Neural crest cell (in vitro differentiated cells): Measurements from ENCODE around the gene HDAC4. TPM values are rescaled to one million over a fixed set of nuclear protein-coding genes. Genes with fewer than 3 reads are reported as not detected.

Source experiments
- DNase-seq: peaks from one replicate; pipeline ENCODE4 v3.0.0; 2021; ENCODE audit warnings: low read depth, mixed read lengths, low spot score
- H3K27ac Mint-ChIP-seq: one replicate; pipeline ENCODE4 v1.8.0; 2021; ENCODE audit warnings: mild to moderate bottlenecking, mixed read lengths; ENCODE audit not compliant: unreplicated experiment
- H3K27me3 Mint-ChIP-seq: 2 replicates; pipeline ENCODE4 v1.8.0; 2021; ENCODE audit warnings: low read depth, mild to moderate bottlenecking, mixed read lengths
- H3K36me3 Mint-ChIP-seq: 2 replicates; pipeline ENCODE4 v1.8.0; 2021; ENCODE audit warnings: low read depth, mild to moderate bottlenecking, mixed read lengths
- H3K4me1 Mint-ChIP-seq: 2 replicates; pipeline ENCODE4 v1.8.0; 2021; ENCODE audit warnings: mixed read lengths
- H3K4me3 Mint-ChIP-seq: one replicate; pipeline ENCODE4 v1.8.0; 2021; ENCODE audit warnings: mild to moderate bottlenecking, mixed read lengths
- H3K9me3 Mint-ChIP-seq: 2 replicates; pipeline ENCODE4 v1.8.0; 2021; ENCODE audit warnings: mixed read lengths
- total RNA-seq: library from RNA; stranded (reverse); gene quantifications from 2 replicates; pipeline ENCODE4 v1.2.1, GENCODE V29; 2021
- TF ChIP-seq, protein P1 (sequence below): fragments of 200-600 bp; sonication (generic); conservative IDR thresholded peaks from 2 replicates; pipeline ENCODE4 v1.5.0; 2021; ENCODE audit warnings: antibody characterized with exemption, mild to moderate bottlenecking

The HDAC4 gene
- total RNA-seq, 1 donor from 2014 or later, result 52.1 TPM

- peaks cover 58% of the 10 kb centered on the region for H3K4me1 Mint-ChIP-seq
- peaks cover 6% of the 10 kb centered on the region for H3K36me3 Mint-ChIP-seq
- DNase-seq, result no peak
- H3K27me3 Mint-ChIP-seq, result no peaks in the 10 kb centered on the region
- no peak overlapping the region for H3K4me3 Mint-ChIP-seq
- TF ChIP-seq, protein P1, sequence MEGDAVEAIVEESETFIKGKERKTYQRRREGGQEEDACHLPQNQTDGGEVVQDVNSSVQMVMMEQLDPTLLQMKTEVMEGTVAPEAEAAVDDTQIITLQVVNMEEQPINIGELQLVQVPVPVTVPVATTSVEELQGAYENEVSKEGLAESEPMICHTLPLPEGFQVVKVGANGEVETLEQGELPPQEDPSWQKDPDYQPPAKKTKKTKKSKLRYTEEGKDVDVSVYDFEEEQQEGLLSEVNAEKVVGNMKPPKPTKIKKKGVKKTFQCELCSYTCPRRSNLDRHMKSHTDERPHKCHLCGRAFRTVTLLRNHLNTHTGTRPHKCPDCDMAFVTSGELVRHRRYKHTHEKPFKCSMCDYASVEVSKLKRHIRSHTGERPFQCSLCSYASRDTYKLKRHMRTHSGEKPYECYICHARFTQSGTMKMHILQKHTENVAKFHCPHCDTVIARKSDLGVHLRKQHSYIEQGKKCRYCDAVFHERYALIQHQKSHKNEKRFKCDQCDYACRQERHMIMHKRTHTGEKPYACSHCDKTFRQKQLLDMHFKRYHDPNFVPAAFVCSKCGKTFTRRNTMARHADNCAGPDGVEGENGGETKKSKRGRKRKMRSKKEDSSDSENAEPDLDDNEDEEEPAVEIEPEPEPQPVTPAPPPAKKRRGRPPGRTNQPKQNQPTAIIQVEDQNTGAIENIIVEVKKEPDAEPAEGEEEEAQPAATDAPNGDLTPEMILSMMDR, result no peak
- H3K27ac Mint-ChIP-seq, result peak overlapping the region; percentile 63
- peaks cover 2% of the 10 kb centered on the region for H3K9me3 Mint-ChIP-seq
Observed at GRCh38 chr2:239241431-239241960, 159.3 kb downstream of the HDAC4 start.

- Mint-ChIP-seq H3K27me3 (no peaks in the 10 kb centered on the region), H3K27ac (peak overlapping the region; percentile 79), H3K9me3 (peaks cover 2% of the 10 kb centered on the region), H3K4me3 (peak overlapping the region; percentile 20), H3K4me1 (peaks cover 49% of the 10 kb centered on the region), H3K36me3 (peaks cover 6% of the 10 kb centered on the region)
- TF ChIP-seq, protein P1, result no peak
- DNase-seq, result no peak
Observed at GRCh38 chr2:239240414-239240881, 160.4 kb downstream of the HDAC4 start.

GRCh38 chr2:239239607-239240413, 161.0 kb downstream of the HDAC4 start:
- Mint-ChIP-seq H3K9me3 (peaks cover 2% of the 10 kb centered on the region), H3K36me3 (peaks cover 6% of the 10 kb centered on the region), H3K4me1 (peaks cover 46% of the 10 kb centered on the region), H3K27me3 (no peaks in the 10 kb centered on the region), H3K27ac (peak overlapping the region; percentile 79), H3K4me3 (peak overlapping the region; percentile 12)
- TF ChIP-seq, protein P1, result no peak
- no peak for DNase-seq

GRCh38 chr2:239238839-239239606, 161.8 kb downstream of the HDAC4 start:
- TF ChIP-seq, protein P1, result no peak
- H3K4me3 Mint-ChIP-seq, result no peak overlapping the region
- H3K27ac Mint-ChIP-seq, result peak overlapping the region; percentile 53
- DNase-seq, result no peak
- H3K9me3 Mint-ChIP-seq, result peaks cover 2% of the 10 kb centered on the region
- H3K4me1 Mint-ChIP-seq, result peaks cover 47% of the 10 kb centered on the region
- H3K27me3 Mint-ChIP-seq, result no peaks in the 10 kb centered on the region
- peaks cover 6% of the 10 kb centered on the region for H3K36me3 Mint-ChIP-seq

DNA sequence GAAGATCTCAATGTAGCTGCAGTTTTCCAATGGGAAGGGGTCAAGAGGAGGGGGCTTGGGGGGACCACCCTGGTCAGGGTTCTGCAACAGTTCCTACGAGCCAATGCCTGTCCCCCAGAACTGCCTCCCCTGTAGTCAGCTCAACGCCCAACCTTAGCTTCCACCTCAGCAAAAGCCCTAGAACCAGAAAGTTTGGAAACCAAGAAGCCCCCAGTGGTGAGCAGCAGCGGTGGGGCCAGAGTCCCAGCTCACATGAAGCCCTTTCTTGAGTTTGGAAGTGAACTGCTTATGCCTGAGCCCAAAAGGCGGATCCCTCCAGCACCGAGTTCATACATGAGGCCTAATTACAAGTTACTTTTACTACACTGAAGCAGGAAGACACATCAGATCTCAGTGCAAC, 162.4 kb downstream of the HDAC4 start:
- Mint-ChIP-seq H3K9me3 (peaks cover 2% of the 10 kb centered on the region), H3K27me3 (no peaks in the 10 kb centered on the region), H3K4me1 (peaks cover 47% of the 10 kb centered on the region), H3K36me3 (peaks cover 2% of the 10 kb centered on the region), H3K27ac (no peak overlapping the region), H3K4me3 (no peak overlapping the region)
- TF ChIP-seq, protein P1, result no peak
- no peak for DNase-seq
